A673 (cell line): Measurements from ENCODE around the gene FHL2. TPM values are rescaled to one million over a fixed set of nuclear protein-coding genes. Genes with fewer than 3 reads are reported as not detected.

Experiments used
- BruUV-seq: library from RNA; stranded (reverse); fragments of 400-500 nt; replicated peaks from 2 replicates; lab custom pipeline; 2021; lab: Mats Ljungman, UMichigan
- CTCF ChIA-PET: fragments of 300-600 bp; sonication (Branson Sonifier 250); formaldehyde crosslinking; loops from one replicate; lab custom pipeline; 2022; ENCODE audit warnings: antibody characterized with exemption; lab: Charles Lee
- POLR2A ChIA-PET: fragments of 300-600 bp; sonication (Branson Sonifier 250); formaldehyde crosslinking; loops from one replicate; lab custom pipeline; 2022; ENCODE audit warnings: antibody characterized with exemption; ENCODE audit not compliant: low non-redundant PET; lab: Charles Lee
- DNase-seq: peaks from one replicate; pipeline ENCODE4 v3.0.0-alpha.2; 2015; ENCODE audit warnings: low spot score
- H3K27ac ChIP-seq: fragments of 200-600 bp; sonication (generic); 2 replicates; pipeline ENCODE4 v1.5.1; 2016; ENCODE audit warnings: mixed run types, low read depth, mild to moderate bottlenecking, mixed read lengths, antibody characterized with exemption, low read length; ENCODE audit not compliant: poor library complexity, severe bottlenecking
- H3K27me3 ChIP-seq: fragments of 200-600 bp; sonication (generic); replicated peaks from 2 replicates; pipeline ENCODE4 v1.6.1; 2017; ENCODE audit warnings: mixed run types, low read depth, mild to moderate bottlenecking, mixed read lengths, antibody characterized with exemption, low read length; ENCODE audit not compliant: insufficient read depth, poor library complexity
- H3K36me3 ChIP-seq: fragments of 200-600 bp; sonication (generic); 2 replicates; pipeline ENCODE4 v1.6.1; 2016; ENCODE audit warnings: mixed run types, mild to moderate bottlenecking, mixed read lengths, antibody characterized with exemption, low read length; ENCODE audit not compliant: insufficient read depth, poor library complexity, severe bottlenecking
- H3K4me1 ChIP-seq: fragments of 200-600 bp; sonication (generic); 2 replicates; pipeline ENCODE4 v1.6.1; 2017; ENCODE audit warnings: mixed run types, mild to moderate bottlenecking, mixed read lengths, antibody characterized with exemption, low read length; ENCODE audit not compliant: insufficient read depth, poor library complexity, severe bottlenecking
- H3K4me3 ChIP-seq: fragments of 200-600 bp; sonication (generic); 2 replicates; pipeline ENCODE4 v1.5.1; 2016; ENCODE audit warnings: low read depth, mixed run types, mild to moderate bottlenecking, mixed read lengths, low read length; ENCODE audit not compliant: poor library complexity, severe bottlenecking
- H3K9me3 ChIP-seq: fragments of 200-600 bp; sonication (generic); 2 replicates; pipeline ENCODE4 v1.6.1; 2016; ENCODE audit warnings: mixed run types, low read depth, mild to moderate bottlenecking, mixed read lengths, antibody characterized with exemption, low read length; ENCODE audit not compliant: poor library complexity, severe bottlenecking
- CTCF ChIP-seq: fragments of 300-800, 200-600 bp; sonication (generic); conservative IDR thresholded peaks from 2 replicates; pipeline ENCODE4 v1.5.1; 2017; ENCODE audit warnings: low read depth, mild to moderate bottlenecking, antibody characterized with exemption, low read length, moderate library complexity, mixed read lengths
- EZH2 ChIP-seq: fragments of 200-600 bp; sonication (generic); IDR thresholded peaks from 2 replicates; pipeline ENCODE4 v1.6.1; 2017; ENCODE audit warnings: borderline replicate concordance, low read depth, mild to moderate bottlenecking, mixed read lengths, antibody characterized with exemption, low read length; ENCODE audit not compliant: poor library complexity, severe bottlenecking
- intact Hi-C: fragments of 100-400 bp; cut with micrococcal nuclease; formaldehyde crosslinking; loops from one replicate; pipeline ENCODE4 v1.10.0; 2022; ENCODE audit not compliant: unreplicated experiment
- total RNA-seq: library from RNA; stranded (reverse); gene quantifications from 2 replicates; pipeline ENCODE4 v1.2.3, GENCODE V29; 2021

The FHL2 gene
- total RNA-seq, 1 experiment from 2014 or later, result 4.7 TPM

DNA sequence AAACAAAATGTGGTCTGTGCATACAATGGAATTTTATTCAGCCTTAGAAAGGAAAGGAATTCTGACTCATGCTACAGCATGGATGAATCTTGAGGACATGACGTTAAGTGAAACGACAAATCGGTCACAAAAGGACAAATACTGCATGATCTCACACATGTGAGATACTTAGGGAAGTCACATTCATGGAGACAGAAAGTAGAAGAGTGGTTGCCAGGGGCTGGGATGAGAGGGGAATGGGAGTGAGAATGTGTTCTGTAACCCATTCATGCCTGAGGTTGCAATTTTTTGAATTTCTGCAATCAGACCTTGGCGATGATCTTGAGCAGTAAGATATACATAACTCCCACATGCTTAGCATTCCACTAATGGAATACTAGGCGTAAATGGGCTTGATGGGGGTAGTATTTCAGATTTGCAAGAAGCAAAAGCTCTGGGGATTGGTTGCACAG lies 22.0 kb downstream of the FHL2 start:
- CTCF ChIA-PET, result no interaction called here
- POLR2A ChIA-PET, result no interaction called here
- Histone ChIP-seq H3K9me3 (no peaks in the 10 kb centered on the region), H3K27ac (no peak overlapping the region), H3K4me3 (no peak overlapping the region), H3K36me3 (no peaks in the 10 kb centered on the region), H3K27me3 (no peaks in the 10 kb centered on the region), H3K4me1 (no peaks in the 10 kb centered on the region)
- no TSS peak for BruUV-seq
- TF ChIP-seq EZH2 (no peak), CTCF (no peak)
- DNase-seq, result no peak
- intact Hi-C loops, result no loop called here

- Histone ChIP-seq H3K9me3 (no peaks in the 10 kb centered on the region), H3K27ac (no peak overlapping the region), H3K4me1 (no peaks in the 10 kb centered on the region), H3K36me3 (no peaks in the 10 kb centered on the region), H3K4me3 (no peak overlapping the region), H3K27me3 (no peaks in the 10 kb centered on the region)
- no peak for DNase-seq
- CTCF ChIA-PET, result no interaction called here
- intact Hi-C loops, result no loop called here
- BruUV-seq, result no TSS peak
- POLR2A ChIA-PET, result no interaction called here
- no peak for TF ChIP-seq EZH2
- no peak for TF ChIP-seq CTCF
These were observed 22.8 kb downstream of the FHL2 start for GRCh38 chr2:105376010-105376409.

DNA sequence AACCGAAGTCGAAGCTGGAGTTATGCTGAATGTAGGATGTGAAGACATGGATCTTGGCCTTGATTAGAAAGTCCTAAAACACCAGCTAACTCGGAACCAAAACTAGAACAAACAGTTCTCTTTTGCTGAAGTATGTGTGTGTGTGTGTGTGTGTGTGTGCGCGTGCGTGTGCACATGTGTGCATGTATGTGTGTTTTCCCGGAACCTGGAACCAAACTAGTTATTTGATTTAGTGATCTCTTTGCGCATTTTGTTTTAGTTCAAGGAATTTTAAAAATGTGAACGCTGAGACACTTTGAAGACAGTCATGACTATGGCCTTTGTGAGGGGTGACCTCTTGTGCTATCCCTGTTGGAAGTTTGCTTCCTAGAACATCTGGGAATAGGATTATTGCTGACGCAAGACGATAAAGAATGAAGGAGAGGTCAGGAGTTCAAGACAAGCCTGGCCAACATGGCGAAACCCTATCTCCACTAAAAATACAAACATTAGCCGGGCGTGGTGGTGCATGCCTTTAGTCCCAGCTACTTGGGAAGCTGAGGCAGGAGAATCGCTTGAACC lies 23.8 kb downstream of the FHL2 start:
- POLR2A ChIA-PET, result no interaction called here
- Histone ChIP-seq H3K36me3 (no peaks in the 10 kb centered on the region), H3K27ac (no peak overlapping the region), H3K4me3 (no peak overlapping the region), H3K27me3 (no peaks in the 10 kb centered on the region), H3K9me3 (no peaks in the 10 kb centered on the region), H3K4me1 (no peaks in the 10 kb centered on the region)
- no peak for DNase-seq
- no TSS peak for BruUV-seq
- CTCF ChIA-PET, result no interaction called here
- intact Hi-C loops, result no loop called here
- TF ChIP-seq CTCF (no peak), EZH2 (no peak)
